Spinal cord (tissue), 10 donors: ENCODE measurements around the gene SCAPER. TPM values are rescaled to one million over a fixed set of nuclear protein-coding genes. Genes with fewer than 3 reads are reported as not detected.

Experiments
- DNase-seq, 6 donors: peaks; one replicate each; pipeline versions ENCODE4 v3.0.0 to v3.0.0-alpha.2; 2013 to 2015; ENCODE audit warnings: low spot score in 6 of 6, low read depth in 4 of 6
- H3K27ac ChIP-seq: one replicate; pipeline ENCODE4 v1.5.1; 2013; ENCODE audit warnings: low read depth, low read length, control low read depth
- H3K27me3 ChIP-seq: one replicate; pipeline ENCODE4 v1.6.1; 2013; ENCODE audit warnings: low read length; ENCODE audit not compliant: control insufficient read depth, insufficient read depth
- H3K36me3 ChIP-seq: one replicate; pipeline ENCODE4 v1.6.1; 2013; ENCODE audit warnings: low read length; ENCODE audit not compliant: control insufficient read depth, insufficient read depth
- H3K4me1 ChIP-seq: one replicate; pipeline ENCODE4 v1.6.1; 2013; ENCODE audit warnings: low read length; ENCODE audit not compliant: control insufficient read depth, insufficient read depth
- H3K4me3 ChIP-seq: one replicate; pipeline ENCODE4 v1.5.1; 2013; ENCODE audit warnings: low read depth, low read length, control low read depth
- H3K9me3 ChIP-seq: one replicate; pipeline ENCODE4 v1.6.1; 2013; ENCODE audit warnings: low read length; ENCODE audit not compliant: control insufficient read depth, insufficient read depth
- WGBS: methylation state at CpG from one replicate; pipeline ENCODE4 v1.1.5; 2013; ENCODE audit warnings: missing lambda C conversion rate; ENCODE audit not compliant: insufficient coverage; 5-methylcytosine and 5-hydroxymethylcytosine counted together
- polyA plus RNA-seq, 2 donors: library from polyadenylated mRNA; unstranded; fragments of 120-200 nt; gene quantifications; one replicate each; pipeline ENCODE4 v1.2.1, GENCODE V29; 2013; ENCODE audit not compliant: insufficient read length in 2 of 2
- total RNA-seq, 2 donors: library from RNA; depleted of rRNA in 1 of 2; stranded (reverse); fragments of 120-200 nt in 1 of 2; fragments of >200 nt in 1 of 2; gene quantifications; one replicate each; pipeline versions ENCODE4 v1.2.3 to v1.2.4, GENCODE V29; 2013 to 2014
- donor health status: healthy.

The SCAPER gene
- total and polyA plus RNA-seq, 4 donors: 33.2 to 70.3 (median 46.9) TPM

DNA sequence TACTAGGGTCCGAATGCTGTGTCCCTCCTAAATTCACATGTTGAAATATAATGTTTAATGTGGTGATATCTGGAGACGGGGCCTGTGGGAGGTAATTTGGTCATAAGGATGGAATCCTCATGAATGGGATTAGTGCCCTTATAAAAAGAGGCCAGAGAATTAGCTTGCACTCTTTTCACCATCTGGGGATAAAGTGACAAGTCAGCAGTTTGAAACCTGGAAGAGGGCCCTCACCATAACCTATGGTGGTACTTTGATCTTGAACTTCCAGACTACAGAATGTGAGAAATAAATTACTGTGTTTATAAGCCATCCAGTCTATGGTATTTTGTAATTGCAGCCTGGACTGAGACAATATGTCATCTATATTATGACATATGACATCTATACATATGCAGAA, 436.4 kb downstream of the SCAPER start:
- Histone ChIP-seq H3K9me3 (peaks cover 1% of the 10 kb centered on the region), H3K4me3 (no peak overlapping the region), H3K27me3 (no peaks in the 10 kb centered on the region), H3K36me3 (no peaks in the 10 kb centered on the region), H3K4me1 (no peaks in the 10 kb centered on the region), H3K27ac (no peak overlapping the region)
- no peak for DNase-seq
- WGBS: 100% methylated on average over 1 of the region's 2 CpGs

DNA sequence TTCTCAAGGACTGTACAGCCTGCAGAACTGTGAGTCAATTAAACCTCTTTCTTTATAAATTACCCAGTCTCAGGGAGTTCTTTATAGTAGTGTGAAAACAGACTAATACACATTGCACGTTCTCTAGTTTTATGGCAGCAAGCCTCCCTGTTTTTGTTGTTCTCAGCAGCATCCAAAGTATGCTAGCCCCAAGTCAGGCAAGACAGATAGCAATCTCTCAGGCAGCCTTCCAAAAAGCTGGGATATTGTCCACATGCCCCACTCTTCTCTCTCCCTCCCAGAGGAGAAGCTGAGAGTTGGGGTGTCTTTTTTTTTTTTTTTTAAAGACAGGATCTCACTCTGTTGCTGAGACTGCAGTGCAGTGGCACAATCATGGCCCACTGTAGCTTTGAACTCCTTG, 438.0 kb downstream of the SCAPER start:
- H3K27me3 ChIP-seq: no peaks in the 10 kb centered on the region
- no peak overlapping the region for H3K27ac ChIP-seq
- H3K4me1 ChIP-seq: no peaks in the 10 kb centered on the region
- WGBS: no CpG with 5 or more reads among the region's 1 CpG
- no peaks in the 10 kb centered on the region for H3K36me3 ChIP-seq
- no peak overlapping the region for H3K4me3 ChIP-seq
- peaks cover 1% of the 10 kb centered on the region for H3K9me3 ChIP-seq
- DNase-seq: no peak

DNA sequence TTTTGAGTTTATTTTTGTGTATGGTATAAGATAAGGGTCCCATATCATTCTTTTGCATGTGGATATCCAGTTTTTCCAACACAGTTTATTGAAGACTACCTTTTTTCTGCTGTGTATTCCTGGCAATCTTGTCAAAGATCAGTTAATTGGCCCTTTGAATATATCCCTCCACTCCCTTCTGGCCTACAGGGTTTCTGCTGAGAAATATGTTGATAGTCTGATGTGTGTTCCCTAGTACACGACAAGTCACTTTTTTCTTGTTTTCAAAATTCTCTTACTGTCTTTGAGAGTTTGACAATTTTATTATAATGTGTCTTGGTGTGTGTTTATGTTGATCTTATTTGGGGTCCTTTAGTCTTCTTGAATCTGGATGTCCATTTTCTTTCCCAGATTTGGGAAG, 439.4 kb downstream of the SCAPER start:
- Histone ChIP-seq H3K4me1 (no peaks in the 10 kb centered on the region), H3K4me3 (no peak overlapping the region), H3K36me3 (no peaks in the 10 kb centered on the region), H3K27ac (no peak overlapping the region), H3K27me3 (no peaks in the 10 kb centered on the region), H3K9me3 (peaks cover 3% of the 10 kb centered on the region)
- no CpG with 5 or more reads among the region's 1 CpG for WGBS
- no peak for DNase-seq

DNA sequence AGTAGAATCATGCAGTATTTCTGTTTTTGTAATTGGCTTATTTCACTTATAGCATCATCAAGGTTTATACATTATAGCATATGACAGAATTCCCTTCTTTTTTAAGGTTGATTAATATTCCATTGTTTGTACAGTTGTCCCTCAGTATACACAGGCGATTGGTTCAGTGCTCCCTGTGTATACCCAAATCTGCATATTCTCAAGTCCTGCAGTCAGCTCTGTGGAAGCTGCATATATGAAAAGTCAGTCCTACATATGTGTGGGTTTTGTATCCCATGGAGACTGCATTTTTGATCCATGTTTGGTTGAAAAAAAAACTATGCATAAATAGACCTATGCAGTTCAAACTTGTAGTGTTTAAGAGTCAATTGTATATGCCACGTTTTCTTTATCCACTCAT, 440.9 kb downstream of the SCAPER start:
- no peak for DNase-seq

DNA sequence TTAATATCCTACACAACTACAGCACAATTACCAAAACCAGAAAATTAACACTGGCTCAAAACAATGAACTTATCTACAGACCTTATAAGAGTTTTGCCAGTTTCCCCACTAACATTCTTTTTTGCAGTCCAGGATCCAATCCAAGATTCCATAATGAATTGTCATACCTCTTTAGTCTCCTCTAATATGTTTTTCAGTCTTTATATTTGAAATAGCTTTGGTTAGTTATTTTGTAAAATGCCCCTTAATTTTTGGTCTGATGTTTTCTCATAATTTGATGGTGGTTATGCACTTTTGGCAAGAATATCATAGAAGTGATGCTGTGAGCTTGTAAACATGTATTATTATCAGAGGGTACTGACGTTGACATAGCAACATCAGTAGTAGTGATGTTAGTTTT, 444.3 kb downstream of the SCAPER start:
- Histone ChIP-seq H3K9me3 (peaks cover 5% of the 10 kb centered on the region), H3K4me1 (no peaks in the 10 kb centered on the region), H3K4me3 (no peak overlapping the region), H3K27me3 (no peaks in the 10 kb centered on the region), H3K27ac (no peak overlapping the region), H3K36me3 (no peaks in the 10 kb centered on the region)
- no CpG with 5 or more reads among the region's 1 CpG for whole genome bisulfite sequencing
- DNase-seq: no peak

More for the DNA sequence above, 440.9 kb downstream of the SCAPER start:
- peaks cover 6% of the 10 kb centered on the region for H3K9me3 ChIP-seq
- H3K4me1 ChIP-seq: no peaks in the 10 kb centered on the region
- H3K36me3 ChIP-seq: no peaks in the 10 kb centered on the region
- H3K27ac ChIP-seq: no peak overlapping the region
- no CpG with 5 or more reads among the region's 2 CpGs for WGBS
- H3K27me3 ChIP-seq: no peaks in the 10 kb centered on the region
- no peak overlapping the region for H3K4me3 ChIP-seq

DNA sequence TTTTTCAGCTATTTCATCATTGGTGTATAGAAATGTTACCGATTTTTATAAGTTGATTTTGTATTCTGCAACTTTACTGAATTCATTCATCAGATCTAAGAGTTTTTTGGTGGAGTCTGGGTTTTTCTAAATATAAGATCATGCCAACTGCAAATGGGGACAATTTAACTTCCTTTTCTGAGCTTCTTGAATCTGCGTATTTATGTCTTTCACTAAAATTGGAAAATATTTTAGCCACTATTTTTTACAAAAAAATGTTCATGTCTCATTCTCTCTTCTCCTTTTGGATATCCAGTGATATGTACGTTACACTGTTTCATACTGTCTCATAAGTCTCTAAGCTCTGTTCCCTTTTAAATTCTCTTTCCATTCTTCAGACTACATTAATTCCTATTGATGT, 444.8 kb downstream of the SCAPER start:
- H3K9me3 ChIP-seq: peaks cover 5% of the 10 kb centered on the region
- no peak overlapping the region for H3K4me3 ChIP-seq
- H3K36me3 ChIP-seq: no peaks in the 10 kb centered on the region
- 100% methylated on average over 1 of the region's 3 CpGs for WGBS
- no peak for DNase-seq
- H3K27ac ChIP-seq: no peak overlapping the region
- H3K27me3 ChIP-seq: no peaks in the 10 kb centered on the region
- H3K4me1 ChIP-seq: no peaks in the 10 kb centered on the region

DNA sequence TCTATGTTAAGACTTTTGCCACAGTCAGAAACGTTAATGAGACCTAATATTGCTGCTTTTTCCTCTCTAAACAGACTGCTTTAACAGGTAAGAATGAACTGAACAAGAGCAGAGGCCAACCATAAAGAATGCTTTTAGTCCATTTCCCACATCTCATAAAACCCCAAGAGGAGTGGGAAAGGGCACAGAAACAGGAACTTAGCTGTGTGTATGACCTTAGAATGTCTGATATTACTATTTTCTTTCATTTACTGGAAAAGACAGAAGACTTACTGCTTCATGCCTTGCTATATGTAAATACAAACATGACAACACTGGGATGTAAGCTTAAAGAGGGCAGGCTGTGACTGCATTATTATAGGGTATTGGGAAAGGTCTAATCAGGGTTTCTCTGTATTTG, 453.6 kb downstream of the SCAPER start:
- no peak for DNase-seq
- H3K4me1 ChIP-seq: no peaks in the 10 kb centered on the region
- H3K4me3 ChIP-seq: no peak overlapping the region
- H3K27ac ChIP-seq: no peak overlapping the region
- no CpG with 5 or more reads among the region's 1 CpG for WGBS
- no peaks in the 10 kb centered on the region for H3K36me3 ChIP-seq
- no peaks in the 10 kb centered on the region for H3K9me3 ChIP-seq
- H3K27me3 ChIP-seq: no peaks in the 10 kb centered on the region

DNA sequence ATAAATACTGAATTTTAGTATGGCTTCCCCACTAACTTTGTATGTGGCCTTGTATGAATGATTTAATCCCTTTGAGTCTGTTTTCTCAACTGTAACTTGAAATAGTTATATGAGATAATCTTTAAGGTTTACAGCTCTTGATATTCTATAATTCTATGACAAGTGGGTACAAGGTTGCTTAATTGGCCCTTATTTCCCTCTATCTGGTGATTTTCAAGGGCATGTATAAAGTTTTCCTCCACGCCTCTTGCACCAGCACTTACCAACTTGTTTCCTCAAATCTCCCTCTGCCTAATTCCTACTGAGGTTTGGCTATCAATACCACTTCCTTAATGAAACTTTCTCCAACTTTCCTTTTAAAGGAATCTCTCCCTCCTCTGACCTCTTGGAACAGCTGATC, 455.7 kb downstream of the SCAPER start:
- Histone ChIP-seq H3K9me3 (no peaks in the 10 kb centered on the region), H3K36me3 (no peaks in the 10 kb centered on the region), H3K27ac (no peak overlapping the region), H3K4me1 (no peaks in the 10 kb centered on the region), H3K4me3 (no peak overlapping the region), H3K27me3 (no peaks in the 10 kb centered on the region)
- WGBS: 80% methylated on average over 1 of the region's 1 CpG
- DNase-seq: no peak

DNA sequence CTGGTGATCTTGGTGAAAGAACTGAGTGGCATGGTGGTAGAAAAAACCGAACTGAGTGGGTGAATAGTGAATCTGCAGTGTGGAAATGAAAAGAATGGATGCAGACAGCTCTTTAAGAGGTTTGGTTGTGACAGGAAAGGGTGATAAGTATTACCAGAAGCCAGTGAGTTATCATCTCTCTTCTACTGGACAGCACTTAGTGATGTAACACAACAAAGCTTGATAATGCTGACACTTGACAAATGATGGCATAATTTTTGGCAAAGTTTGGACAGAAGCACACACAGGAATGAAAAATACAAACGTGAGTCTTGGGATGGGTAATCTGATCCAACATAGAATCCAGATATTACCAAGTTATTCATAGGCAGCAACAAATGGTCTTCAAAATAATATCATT, 456.4 kb downstream of the SCAPER start:
- Histone ChIP-seq H3K27me3 (no peaks in the 10 kb centered on the region), H3K36me3 (no peaks in the 10 kb centered on the region), H3K4me1 (no peaks in the 10 kb centered on the region), H3K27ac (no peak overlapping the region), H3K4me3 (no peak overlapping the region), H3K9me3 (no peaks in the 10 kb centered on the region)
- no peak for DNase-seq
- WGBS: 72% methylated on average over 2 of the region's 2 CpGs

DNA sequence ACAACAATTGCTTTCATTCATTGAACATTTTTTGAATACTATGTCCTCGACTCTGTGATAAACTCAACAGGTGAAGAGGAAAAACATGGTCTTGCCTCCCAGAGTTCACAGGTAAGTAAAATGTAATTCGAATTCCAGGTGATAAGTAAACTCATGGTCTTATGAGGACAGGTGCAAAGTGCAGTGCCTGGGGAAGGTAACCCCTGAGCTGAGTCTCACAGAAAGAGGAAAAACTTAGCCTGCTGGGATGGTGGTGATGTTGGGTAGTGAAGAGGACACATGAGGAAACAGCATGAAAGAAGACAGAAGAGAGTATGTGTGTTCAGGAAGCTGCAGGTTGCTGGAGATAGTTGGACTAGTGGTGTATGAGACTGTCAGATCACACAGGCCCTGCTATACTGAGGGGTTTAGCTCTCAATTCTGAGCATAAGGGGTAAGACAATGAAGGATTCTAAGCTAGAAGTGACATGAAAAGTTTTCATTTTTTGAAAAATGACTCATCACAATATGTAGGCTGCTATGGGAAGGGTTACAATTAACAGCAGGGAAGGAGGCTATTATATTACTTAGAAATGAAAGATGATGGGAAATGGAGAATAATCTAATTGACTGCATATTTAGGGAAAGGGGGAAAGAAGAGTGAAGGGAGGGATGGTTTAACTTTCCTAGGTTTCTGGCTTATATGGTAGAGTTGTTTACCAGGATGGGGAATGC, 457.3 kb downstream of the SCAPER start:
- no peaks in the 10 kb centered on the region for H3K27me3 ChIP-seq
- no peak overlapping the region for H3K4me3 ChIP-seq
- H3K27ac ChIP-seq: no peak overlapping the region
- WGBS: 80% methylated on average over 1 of the region's 2 CpGs
- DNase-seq: no peak
- H3K36me3 ChIP-seq: no peaks in the 10 kb centered on the region
- H3K9me3 ChIP-seq: no peaks in the 10 kb centered on the region
- H3K4me1 ChIP-seq: no peaks in the 10 kb centered on the region
